Mesodermal cell (in vitro differentiated cells): ENCODE data around the gene MYO7B.

Experiments used
- H3K27ac ChIP-seq: 2 replicates; pipeline ENCODE4 v1.7.0; 2013; ENCODE audit warnings: mild to moderate bottlenecking, low read depth, low read length, moderate library complexity; ENCODE audit not compliant: severe bottlenecking
- H3K36me3 ChIP-seq: 2 replicates; pipeline ENCODE4 v1.7.1; 2013; ENCODE audit warnings: mild to moderate bottlenecking, low read length, moderate library complexity; ENCODE audit not compliant: control insufficient read depth, insufficient read depth
- H3K4me1 ChIP-seq: one replicate; pipeline ENCODE4 v1.7.1; 2013; ENCODE audit warnings: mild to moderate bottlenecking, low read length; ENCODE audit not compliant: insufficient read depth, control insufficient read depth, poor library complexity, severe bottlenecking
- H3K4me3 ChIP-seq: 2 replicates; pipeline ENCODE4 v1.7.0; 2013; ENCODE audit warnings: low read length, control low read depth, mild to moderate bottlenecking; ENCODE audit not compliant: insufficient read depth, poor library complexity, severe bottlenecking; ENCODE audit errors: extremely low read depth
- H3K9me3 ChIP-seq: 2 replicates; pipeline ENCODE4 v1.7.1; 2013; ENCODE audit warnings: mild to moderate bottlenecking, low read length, moderate library complexity; ENCODE audit not compliant: control insufficient read depth
- WGBS, 2 experiments: methylation state at CpG; one replicate each; pipeline ENCODE4 v1.1.5; 2013; ENCODE audit warnings: missing lambda C conversion rate in 2 of 2; ENCODE audit not compliant: insufficient coverage in 2 of 2; 5-methylcytosine and 5-hydroxymethylcytosine counted together

MYO7B gene

DNA sequence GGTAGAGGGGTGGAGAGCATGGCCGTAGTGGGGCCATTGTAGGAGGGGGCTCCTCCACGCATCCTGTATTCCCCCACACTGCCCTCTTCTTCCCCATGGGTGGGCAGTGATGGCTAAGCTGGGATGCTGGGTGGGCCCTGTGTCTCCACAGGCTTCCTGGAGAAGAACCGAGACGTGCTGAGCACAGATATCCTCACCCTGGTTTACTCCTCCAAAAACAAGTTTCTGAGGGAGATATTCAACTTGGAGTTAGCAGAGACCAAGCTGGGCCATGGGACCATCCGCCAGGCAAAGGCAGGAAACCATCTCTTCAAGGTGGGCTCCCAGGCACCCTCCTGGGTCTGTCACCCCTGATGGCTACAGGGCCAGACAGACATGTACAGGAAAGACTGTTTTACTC is 52.8 kb downstream of the MYO7B start:
- Histone ChIP-seq H3K4me1 (no peaks in the 10 kb centered on the region), H3K27ac (no peak overlapping the region), H3K9me3 (no peaks in the 10 kb centered on the region), H3K4me3 (no peak overlapping the region), H3K36me3 (no peaks in the 10 kb centered on the region)
- WGBS, 2 experiments = 87 to 90% methylated on average over 1 to 3 of the region's 5 CpGs

DNA sequence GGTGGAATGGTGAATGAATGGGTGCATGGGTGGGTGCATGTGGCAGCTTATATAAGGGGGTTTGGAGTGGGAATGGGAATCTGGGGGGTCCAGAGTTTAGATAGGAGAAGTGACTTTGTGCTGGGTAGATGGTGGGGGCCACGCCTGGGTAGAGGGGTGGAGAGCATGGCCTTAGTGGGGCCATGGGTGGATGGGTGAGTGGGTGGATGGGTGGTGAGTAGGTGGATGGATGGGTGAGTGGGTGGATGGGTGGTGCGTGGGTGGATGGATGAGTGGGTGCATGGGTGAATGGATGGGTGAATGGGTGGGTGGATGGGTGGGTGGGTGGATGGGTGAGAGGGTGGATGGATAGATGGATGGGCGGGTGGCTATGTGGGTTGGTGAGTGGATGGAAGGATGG is 53.9 kb downstream of the MYO7B start:
- WGBS, 2 experiments = 84 to 86% methylated on average over 1 to 2 of the region's 3 CpGs
- H3K9me3 ChIP-seq = no peaks in the 10 kb centered on the region
- H3K27ac ChIP-seq = no peak overlapping the region
- no peaks in the 10 kb centered on the region for H3K36me3 ChIP-seq
- no peak overlapping the region for H3K4me3 ChIP-seq
- no peaks in the 10 kb centered on the region for H3K4me1 ChIP-seq

GRCh38 chr2:127589841-127590240 is 54.4 kb downstream of the MYO7B start:
- Histone ChIP-seq H3K36me3 (no peaks in the 10 kb centered on the region), H3K9me3 (no peaks in the 10 kb centered on the region), H3K27ac (no peak overlapping the region), H3K4me1 (no peaks in the 10 kb centered on the region), H3K4me3 (no peak overlapping the region)
- 93% methylated on average over 4 of the region's 5 CpGs; no CpG with 5 or more reads in 1 of the 2 experiments for WGBS, 2 experiments

DNA sequence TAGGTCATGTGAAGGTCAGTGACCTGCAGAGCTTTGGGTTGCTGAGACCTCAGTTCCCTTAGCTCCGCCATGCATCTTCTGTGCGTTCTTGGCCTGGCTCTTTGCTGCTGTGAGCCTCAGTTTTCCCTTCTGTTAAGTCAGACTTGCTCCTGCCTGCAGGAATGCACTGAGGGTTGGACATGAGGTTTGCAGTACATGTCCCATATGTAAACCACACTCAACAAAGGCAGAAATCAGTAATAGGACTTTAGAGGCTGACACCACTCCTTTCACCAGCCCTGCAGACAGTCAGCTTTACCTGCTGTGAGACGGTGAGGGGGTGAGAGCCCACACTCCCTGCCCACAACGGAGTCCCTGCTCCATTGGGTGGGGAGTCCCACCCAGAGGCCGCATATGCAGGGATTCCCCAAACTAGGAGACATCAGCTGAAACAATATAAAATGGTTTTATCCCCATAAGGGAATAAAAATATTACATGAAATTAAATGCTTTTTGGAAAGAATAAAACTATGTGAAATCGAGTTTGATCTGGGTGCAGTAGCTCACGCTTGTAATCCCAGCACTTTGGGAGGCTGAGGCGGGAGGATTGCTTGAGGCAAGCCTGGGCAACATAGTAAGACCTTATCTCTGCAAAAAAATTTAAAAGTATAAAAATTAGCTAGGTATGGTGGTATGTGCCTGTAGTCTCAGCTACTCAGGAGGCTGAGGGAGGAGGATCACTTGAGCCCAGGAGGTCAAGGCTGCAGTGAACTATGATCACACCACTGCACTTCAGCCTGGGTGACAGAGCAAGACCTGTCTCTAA is 55.1 kb downstream of the MYO7B start:
- 95 to 98% methylated on average over 5 to 6 of the region's 8 CpGs for WGBS, 2 experiments
- Histone ChIP-seq H3K4me1 (no peaks in the 10 kb centered on the region), H3K9me3 (no peaks in the 10 kb centered on the region), H3K27ac (no peak overlapping the region), H3K4me3 (no peak overlapping the region), H3K36me3 (no peaks in the 10 kb centered on the region)

GRCh38 chr2:127591221-127591923 is 55.9 kb downstream of the MYO7B start:
- H3K4me1 ChIP-seq = no peaks in the 10 kb centered on the region
- H3K9me3 ChIP-seq = peaks cover 4% of the 10 kb centered on the region
- WGBS, 2 experiments = 22% methylated on average over 6 to 7 of the region's 10 CpGs
- H3K4me3 ChIP-seq = no peak overlapping the region
- H3K36me3 ChIP-seq = no peaks in the 10 kb centered on the region
- H3K27ac ChIP-seq = no peak overlapping the region

- no peaks in the 10 kb centered on the region for H3K36me3 ChIP-seq
- WGBS, 2 experiments = 95 to 96% methylated on average over 31 to 35 of the region's 37 CpGs
These were observed 57.3 kb downstream of the MYO7B start for GRCh38 chr2:127592761-127593227.

GRCh38 chr2:127593228-127594115 is 58.0 kb downstream of the MYO7B start:
- 87 to 91% methylated on average over 15 to 24 of the region's 27 CpGs for WGBS, 2 experiments
- H3K9me3 ChIP-seq = peaks cover 4% of the 10 kb centered on the region
- no peak overlapping the region for H3K27ac ChIP-seq
- no peaks in the 10 kb centered on the region for H3K36me3 ChIP-seq
- H3K4me3 ChIP-seq = no peak overlapping the region
- peaks cover 5% of the 10 kb centered on the region for H3K4me1 ChIP-seq

More at GRCh38 chr2:127592761-127593227, 57.3 kb downstream of the MYO7B start:
- Histone ChIP-seq H3K9me3 (peaks cover 4% of the 10 kb centered on the region), H3K27ac (no peak overlapping the region), H3K4me3 (no peak overlapping the region), H3K4me1 (peaks cover 5% of the 10 kb centered on the region)

- Histone ChIP-seq H3K36me3 (no peaks in the 10 kb centered on the region), H3K4me3 (no peak overlapping the region)
- 81 to 91% methylated on average over 5 to 9 of the region's 10 CpGs for WGBS, 2 experiments
These were observed 58.7 kb downstream of the MYO7B start for GRCh38 chr2:127594116-127594591.

GRCh38 chr2:127596311-127597045 is 61.0 kb downstream of the MYO7B start:
- H3K27ac ChIP-seq = no peak overlapping the region
- WGBS, 2 experiments = 94 to 98% methylated on average over 12 to 14 of the region's 14 CpGs
- H3K4me3 ChIP-seq = no peak overlapping the region
- H3K4me1 ChIP-seq = peaks cover 5% of the 10 kb centered on the region
- H3K36me3 ChIP-seq = no peaks in the 10 kb centered on the region
- H3K9me3 ChIP-seq = peaks cover 4% of the 10 kb centered on the region

More at GRCh38 chr2:127594116-127594591, 58.7 kb downstream of the MYO7B start:
- Histone ChIP-seq H3K4me1 (peaks cover 5% of the 10 kb centered on the region), H3K27ac (no peak overlapping the region), H3K9me3 (peaks cover 4% of the 10 kb centered on the region)
